Left renal cortex interstitium (tissue), 4 donors: ENCODE data around the gene TLX2. TPM values are rescaled to one million over a fixed set of nuclear protein-coding genes. Genes with fewer than 3 reads are reported as not detected.

Source experiments
- DNase-seq, 4 donors: peaks; one replicate each; pipeline ENCODE4 v3.0.0-alpha.2; 2013; ENCODE audit warnings: low read depth in 4 of 4, low spot score in 2 of 4, missing footprints in 1 of 4
- polyA plus RNA-seq, 4 donors: library from polyadenylated mRNA; unstranded; fragments of 120-200 nt; gene quantifications; one replicate each; pipeline ENCODE4 v1.2.1, GENCODE V29; 2013; ENCODE audit not compliant: insufficient read length in 4 of 4

The TLX2 gene
- polyA plus RNA-seq, 4 donors: 0.13 to 0.14 TPM; not detected in 2

DNA sequence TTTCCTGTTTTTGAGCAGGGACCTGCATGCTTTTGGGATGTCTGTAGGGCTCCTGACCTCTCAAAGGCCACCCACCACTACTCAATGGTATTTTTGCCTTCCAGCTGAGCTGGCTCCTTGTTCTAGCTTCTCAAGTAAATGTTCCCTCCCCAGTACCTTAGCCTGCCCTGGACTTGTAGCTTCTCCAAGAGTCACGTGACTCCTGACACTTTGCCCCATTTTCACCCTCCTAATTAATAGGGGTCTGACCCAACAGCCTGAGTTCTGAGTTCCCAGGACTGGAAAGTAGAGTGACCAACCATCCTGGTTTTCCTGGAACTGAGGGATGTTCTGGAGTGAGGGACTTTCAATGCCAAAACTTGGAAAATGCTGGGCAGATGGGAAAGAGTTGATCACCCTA, 18.8 kb upstream of the TLX2 start:
- DNase-seq: no peak

DNA sequence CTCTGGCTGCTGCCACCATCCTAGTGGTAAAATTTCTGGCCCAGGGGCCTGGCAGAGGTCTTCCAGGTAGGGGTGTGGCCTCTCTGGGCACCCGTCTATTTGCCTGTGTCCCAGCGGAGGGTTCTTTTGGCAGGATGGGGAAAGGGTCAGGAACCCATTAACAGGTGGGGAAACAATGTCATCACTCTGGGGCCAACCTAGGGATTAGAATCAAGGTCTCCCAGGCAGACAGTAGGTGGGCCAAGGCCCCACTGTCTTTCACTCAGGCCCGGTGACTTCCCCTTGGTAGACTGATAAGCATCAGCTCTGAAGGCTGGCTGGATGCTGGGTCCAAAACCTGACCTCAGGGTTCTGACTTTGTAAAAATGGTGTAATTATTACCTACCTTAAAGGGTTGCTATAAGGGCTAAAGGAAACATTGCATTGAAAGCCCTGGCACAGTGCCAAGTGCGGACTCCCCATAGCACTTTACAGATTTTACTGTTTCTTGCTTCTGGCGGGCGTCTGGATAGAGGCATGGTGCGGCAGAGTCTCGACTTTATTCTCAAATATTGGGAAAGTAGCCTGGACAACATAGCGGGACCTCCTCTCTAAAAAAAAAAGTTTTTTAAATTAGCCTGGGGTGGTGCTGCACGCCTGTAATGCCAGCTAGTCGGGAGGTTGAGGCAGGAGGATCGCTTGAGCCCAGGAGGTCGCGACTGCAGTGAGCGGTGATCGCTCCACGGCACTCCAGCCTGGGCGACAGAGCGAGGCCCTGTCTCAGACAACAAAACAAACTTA, 17.1 kb upstream of the TLX2 start:
- no peak for DNase-seq

DNA sequence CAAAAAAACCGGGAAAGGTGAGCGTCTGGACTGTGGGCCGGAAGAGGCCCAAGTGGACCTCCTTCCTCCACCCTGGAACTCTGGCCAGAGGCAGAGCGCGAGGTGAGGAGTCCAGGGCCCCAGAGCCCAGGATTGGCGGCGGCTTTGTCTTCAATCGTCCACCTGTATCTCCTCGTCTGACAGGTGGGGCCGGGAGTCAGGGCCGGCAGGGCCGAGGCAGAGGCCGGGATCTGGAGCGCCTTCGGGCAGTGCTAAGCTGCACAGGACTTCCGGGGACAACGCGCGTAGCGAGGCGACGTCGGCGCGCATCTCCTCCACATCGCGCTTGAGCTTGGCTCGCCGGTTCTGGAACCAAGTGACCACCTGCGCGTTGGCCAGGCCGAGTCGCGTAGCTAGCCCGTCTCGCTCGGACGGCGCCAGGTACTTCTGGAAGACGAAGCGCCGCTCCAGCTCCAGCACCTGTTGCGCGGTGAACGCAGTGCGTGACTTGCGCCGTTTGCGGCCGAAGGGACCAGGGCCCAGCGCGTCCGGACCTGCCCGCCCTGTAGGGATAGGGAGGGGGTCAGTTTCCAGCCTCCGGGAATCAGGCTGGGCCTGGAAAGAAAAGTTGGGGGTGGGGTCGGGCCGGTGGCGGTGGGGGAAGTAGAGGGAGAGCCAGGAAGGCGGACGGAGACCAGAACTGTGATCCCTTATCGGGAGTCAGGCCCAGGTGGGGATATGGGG, 16.3 kb upstream of the TLX2 start:
- DNase-seq: no peak

GRCh38 chr2:74498500-74499266, 15.6 kb upstream of the TLX2 start:
- DNase-seq: no peak

- DNase-seq: no peak
Measured at GRCh38 chr2:74499267-74499939, 14.8 kb upstream of the TLX2 start, which contains the start of gene LBX2. TSS of gene LBX2 (minus strand) at chr2:74499603. CDS start at chr2:74499537, 66 bp downstream.

GRCh38 chr2:74499940-74500577, 14.2 kb upstream of the TLX2 start:
- no peak for DNase-seq

GRCh38 chr2:74500578-74500946, 13.7 kb upstream of the TLX2 start:
- no peak for DNase-seq

DNA sequence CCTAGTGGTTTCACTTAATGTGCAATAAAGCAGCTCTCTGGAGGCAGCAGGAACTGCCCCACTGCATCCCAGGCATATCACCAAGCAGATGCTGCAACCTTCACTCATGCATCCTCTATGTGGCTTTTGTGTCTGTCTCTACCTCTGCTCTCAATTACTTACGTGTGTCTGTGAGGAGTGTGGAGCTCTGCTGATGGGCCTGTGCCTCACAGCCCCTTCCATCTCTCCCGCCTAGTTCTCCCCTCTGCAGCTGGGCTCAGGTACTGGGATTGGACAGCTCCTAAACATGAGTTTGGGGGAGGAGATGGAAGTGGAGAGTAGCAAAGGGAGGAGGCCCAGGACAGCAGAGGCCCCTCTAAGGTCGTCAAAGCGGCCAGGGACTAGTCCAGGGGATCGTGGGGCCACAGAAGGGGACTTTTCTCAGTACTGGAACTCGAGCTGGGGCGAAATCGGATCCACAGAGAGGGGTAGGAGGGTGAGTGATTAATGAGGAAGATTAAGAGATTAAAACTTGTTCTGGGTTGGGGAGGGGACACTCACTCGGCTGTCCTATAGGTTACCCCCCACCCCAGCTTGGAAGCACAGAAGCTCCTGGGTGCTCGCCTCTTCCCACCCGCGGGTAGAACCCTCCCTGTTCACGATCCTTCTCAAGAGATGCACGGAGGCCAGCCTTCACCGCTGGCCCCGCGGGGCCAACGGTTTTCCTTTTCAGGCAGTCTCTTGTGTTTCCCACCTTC, 12.7 kb upstream of the TLX2 start:
- no peak for DNase-seq

- DNase-seq: no peak
Measured at GRCh38 chr2:74502147-74502719, 12.0 kb upstream of the TLX2 start.

GRCh38 chr2:74502720-74503505, 11.3 kb upstream of the TLX2 start:
- DNase-seq: no peak

GRCh38 chr2:74503506-74504475, 10.5 kb upstream of the TLX2 start:
- DNase-seq: no peak

DNA sequence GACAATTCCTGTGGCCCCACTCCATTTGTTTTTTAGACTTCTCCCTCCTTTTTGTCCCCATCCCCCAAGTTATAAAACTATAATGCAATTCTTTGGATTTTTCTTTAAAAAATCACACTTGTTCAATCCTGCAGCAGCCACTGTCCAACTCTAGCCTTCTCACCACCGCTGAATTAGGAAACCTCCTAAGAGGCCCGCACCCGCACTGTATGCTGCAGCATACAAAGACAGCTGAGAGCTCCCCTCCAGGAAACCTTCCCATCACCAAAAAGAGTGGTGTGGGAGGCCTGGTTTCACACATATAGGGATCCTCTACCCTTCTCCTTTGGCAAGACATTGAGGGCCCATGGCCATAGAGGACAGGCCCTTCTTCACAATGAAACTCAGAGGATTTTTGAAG, 9.7 kb upstream of the TLX2 start:
- no peak for DNase-seq

DNA sequence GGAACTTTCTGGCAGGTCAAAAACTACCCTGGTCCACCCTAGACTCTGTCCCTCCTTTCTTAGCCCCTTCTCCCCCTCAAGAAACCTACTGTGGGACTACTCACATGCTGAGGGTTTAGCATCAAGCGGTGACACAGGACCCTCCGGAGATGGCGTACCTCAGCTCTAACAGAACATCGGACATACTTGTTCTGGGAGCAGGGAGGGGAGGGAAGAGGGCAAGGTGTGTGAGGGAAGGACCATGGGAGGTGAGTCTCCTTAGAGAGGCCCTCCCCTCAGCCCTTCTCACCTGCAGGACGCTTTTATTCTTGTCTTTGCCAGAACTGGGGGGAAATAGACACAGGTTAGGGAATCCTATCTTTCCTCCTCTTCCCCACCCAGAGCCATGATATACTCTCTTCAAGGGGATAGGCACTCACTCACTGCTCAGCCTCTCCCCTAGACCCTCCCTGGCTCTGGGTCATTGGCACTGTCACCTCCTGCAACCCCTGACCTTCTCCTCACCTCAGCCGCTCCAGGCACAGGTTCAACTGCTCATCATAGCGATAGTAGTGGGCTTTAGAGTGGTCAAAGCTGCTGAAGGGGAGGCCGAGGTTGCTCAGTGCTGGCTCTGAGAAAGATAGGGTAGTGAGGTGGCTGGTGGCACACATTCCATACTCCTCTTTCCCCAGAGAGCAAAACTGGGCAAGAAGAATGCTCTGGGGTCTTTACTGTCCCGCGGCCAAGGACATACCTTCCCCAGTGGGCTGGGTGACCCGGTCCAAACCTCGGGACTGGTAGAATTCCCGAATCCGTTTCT, 8.6 kb upstream of the TLX2 start:
- no peak for DNase-seq

- peak; percentile 98 to 99 (median 99) for DNase-seq
Measured at GRCh38 chr2:74507145-74507925, 6.9 kb upstream of the TLX2 start, which contains the start of gene PCGF1. TSS of gene PCGF1 (minus strand) at chr2:74507695. CDS start at chr2:74507668, 27 bp downstream.

DNA sequence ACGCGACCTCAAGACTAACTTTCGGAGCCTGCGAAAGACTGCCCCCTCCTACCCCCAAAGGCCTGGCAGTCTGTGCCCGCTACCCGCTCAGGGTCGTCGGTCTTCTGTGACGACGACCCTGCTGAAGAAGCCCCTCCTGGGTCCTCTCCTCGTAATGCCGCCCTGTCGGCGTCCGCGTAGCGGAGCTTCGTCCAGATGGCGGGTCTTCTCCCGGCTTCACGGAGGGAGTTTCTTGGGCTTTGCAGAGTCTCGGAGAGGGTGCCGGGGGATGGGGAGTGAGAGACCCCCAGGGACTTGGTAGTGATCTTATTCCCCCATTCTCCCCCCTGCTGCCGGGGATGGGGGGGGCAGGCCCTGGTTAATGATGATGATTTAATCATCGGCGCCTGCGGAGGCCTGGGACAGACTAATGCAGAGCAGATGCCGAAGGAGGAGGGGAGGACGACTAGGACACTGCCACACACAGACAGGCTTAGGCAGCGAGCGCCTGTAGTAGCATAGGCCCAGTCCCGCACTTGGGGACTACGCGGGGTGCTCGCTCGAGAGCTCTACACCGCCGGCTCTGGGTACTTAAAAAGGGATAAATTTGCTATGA, 6.2 kb upstream of the TLX2 start:
- DNase-seq: no peak
